Measurements from ENCODE around the gene SESN1.
"Not testable (repeated sequence)": the region's sequence is repeated elsewhere in the genome, so short reads cannot be mapped to it uniquely, and the experiment has no call there.

Gene SESN1

DNA sequence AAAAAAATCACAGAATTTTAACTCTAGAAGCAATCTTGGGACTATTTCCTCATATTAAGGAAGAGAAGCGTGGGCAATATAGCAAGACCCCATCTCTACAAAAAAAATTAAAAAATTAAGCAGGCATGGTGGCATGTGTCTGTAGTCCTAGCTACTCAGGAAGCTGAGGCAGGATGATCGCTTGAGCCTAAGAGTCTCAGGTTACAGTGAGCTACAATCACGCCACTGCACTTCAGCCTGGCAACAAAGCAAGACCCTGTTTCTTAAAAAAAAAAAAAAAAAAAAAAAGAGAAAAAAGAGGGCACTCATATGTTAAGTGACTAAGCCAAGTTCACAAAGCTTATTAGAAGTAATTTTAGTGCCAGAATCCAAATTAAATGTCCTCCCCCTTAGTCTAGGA lies 100.8 kb downstream of the SESN1 start:
- no peak for ATAC-seq

DNA sequence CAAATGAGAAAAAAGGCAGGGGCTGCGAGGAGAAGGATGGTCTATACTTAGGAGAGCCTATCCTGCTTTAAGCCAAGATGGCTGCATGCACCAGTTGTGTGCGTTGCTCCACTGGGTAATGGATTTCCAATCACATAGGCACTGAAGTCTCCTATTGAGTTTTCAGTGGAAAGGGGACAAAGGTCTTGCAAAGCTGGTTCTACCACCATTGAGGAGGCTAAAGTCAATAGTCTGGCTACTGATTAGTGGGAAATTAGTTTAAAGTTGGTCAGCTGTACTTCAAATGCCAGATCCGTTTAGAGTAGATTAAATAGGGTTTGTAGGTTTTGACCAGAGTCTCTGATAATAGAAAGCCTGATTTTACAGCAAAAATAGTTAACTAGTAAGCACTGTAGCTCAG lies 104.9 kb downstream of the SESN1 start:
- ATAC-seq, result no peak

DNA sequence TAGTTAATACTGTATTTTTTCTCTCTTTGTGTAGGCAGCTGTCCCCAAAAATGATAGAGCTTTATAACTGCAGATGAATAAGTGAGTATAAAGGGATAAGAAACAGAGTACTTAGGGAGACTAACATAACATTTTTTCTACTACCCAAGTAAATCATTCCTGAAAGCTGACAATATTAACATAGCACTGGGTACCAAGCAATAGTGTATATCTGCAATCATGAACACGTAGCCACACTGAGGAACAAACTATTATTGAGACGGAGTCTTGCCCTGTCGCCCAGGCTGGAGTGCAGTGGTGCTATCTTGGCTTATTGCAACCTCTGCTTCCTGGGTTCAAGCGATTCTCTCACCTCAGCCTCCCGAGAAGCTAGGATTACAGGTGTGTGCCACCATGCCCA lies 105.9 kb downstream of the SESN1 start:
- ATAC-seq, result no peak

GRCh38 chr6:108988296-108988695 lies 106.3 kb downstream of the SESN1 start:
- no peak for ATAC-seq

- ATAC-seq, result no peak
Measured at GRCh38 chr6:108987156-108987555, 107.5 kb downstream of the SESN1 start.

GRCh38 chr6:108985301-108985700 lies 109.3 kb downstream of the SESN1 start:
- ATAC-seq, result no peak

DNA sequence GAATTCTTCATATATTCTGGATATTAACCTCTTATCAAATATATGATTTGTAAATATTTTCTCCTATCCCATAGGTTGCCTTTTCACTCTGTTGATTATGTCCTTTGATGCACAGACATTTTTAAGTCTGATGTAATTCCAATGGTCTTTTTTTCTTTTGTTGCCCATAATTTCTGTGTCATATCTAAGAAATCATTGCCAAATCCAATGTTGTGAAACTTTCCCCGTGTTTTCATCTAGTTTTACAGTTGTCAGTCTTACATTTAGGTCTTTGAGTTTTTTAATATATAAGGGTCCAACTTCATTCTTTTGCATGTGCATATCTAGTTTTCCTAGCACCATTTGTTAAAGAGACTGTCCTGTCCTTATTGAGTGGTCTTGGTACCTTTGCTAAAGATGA lies 111.5 kb downstream of the SESN1 start:
- no peak for ATAC-seq

DNA sequence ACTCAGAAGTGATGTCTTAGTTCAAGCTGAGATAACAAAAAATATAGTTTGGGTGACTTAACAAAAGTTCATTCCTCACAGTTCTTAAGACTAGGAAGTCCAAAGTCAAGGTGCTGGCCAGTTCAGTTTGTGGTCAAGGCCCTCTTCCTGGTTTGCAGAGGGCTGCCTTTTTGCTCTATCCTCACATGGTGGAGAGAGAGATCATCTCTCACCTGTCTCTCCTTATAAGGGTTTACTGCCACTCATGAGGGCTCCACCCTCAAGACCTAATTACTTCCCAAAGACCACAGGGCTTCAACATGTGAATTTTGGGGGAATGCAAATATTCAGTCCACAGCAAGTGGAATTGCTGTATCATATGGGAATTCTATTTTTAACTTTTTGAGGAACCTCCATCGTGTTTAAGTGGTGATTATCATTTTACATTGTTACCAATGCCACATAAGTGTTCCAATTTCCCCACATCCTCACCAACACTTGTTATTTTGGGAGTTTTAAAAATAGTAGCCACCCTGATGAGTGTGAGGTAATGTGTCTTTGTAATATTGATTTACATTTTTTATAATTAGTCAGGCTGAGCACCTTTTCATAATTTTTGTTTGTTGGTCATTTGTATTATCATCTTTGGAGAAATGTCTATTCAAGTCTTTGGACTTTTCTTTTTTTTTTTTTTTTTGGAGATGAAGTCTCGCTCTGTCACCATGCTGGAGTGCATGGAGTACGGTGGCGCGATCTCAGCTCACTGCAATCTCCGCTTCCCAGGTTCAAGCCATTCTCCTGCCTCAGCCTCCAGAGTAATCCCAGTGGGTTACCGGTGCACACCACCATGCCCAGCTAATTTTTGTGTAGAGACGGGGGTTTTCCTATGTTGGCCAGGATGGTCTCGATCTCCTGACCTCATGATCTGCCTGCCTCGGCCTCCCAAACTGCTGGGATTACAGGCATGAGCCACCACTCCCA lies 112.2 kb downstream of the SESN1 start:
- ATAC-seq, result no peak

DNA sequence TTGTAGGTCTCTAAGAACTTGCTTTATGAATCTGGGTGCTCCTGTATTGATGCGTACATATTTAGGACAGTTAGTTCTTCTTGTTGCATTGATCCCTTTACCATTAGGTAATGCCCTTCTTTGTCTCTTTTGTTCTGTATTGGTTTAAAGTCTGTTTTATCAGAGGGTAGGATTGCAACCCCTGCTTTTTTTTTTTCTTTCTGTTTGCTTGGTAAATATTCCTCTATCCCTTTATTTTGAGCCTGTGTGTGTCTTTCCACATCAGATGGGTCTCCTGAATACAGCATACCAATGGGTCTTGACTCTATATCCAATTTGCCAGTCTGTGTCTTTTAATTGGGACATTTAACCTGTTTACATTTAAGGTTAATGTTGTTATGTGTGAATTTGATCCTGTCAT lies 116.0 kb downstream of the SESN1 start:
- ATAC-seq, result not testable (repeated sequence)

DNA sequence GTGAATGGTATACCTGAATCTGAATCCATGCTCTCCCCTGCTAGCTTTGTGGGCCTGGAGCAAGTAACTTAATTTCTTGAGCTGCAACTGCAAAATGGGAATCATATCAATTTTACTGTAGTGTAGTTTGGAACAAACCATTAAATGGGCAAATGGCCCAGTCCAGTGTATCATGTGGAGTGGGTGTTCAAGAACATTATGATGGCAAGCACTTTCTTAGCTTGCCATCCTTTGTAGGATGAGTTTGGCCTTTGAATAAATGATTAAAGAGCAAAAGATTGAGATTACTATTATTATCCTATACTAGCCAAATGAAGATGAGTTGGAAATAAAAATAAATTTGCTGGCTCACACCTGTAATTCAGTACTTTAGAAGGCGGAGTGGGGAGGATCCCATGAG lies 120.4 kb downstream of the SESN1 start:
- no peak for ATAC-seq

GRCh38 chr6:108969776-108970175 lies 124.9 kb downstream of the SESN1 start:
- no peak for ATAC-seq

DNA sequence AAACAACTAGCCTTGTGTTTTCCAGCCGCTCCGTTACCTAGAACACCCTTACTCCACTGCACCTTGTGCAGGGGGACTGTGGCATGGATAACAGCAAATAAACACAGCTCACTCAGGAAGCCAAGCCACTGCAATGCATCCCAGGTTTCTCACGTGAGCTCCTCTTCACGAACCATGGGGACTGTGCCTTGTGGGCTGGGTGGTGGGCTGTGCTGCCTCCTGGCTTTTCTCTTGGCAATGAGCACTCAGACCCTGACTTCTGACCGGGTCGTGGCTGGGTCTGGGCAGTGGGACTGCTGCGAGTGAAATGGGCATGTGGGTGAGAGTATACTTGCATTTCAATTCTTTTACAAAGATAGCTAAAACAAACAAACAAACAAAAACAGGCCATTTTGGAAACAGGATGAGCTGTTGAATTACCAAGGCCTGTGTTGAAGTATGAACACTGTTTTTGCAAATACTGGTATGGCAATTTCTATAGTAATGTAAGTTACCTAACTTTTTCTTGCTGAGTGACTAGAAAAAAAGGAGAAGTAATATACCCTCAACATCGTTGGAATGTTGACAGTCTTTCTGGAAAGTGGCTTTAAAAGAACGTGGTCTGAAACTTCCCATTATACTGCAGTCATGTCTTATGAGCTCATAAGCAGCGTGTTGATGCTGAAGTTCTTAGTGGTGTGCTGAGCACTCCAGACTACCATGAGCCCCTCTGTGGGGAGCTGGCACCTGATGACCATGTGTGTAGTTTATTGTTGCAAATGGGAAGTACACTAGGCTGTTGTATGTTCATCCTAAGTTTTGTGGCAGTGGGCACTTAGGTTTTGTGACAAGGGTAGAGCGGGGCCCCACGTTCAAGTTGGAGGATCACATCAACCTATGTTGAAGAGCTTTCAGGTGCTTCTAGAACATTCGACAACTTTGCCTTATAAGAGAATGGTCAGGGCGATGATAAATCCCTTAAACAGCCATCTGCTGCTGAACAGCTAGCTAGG lies 126.0 kb downstream of the SESN1 start:
- no peak for ATAC-seq

DNA sequence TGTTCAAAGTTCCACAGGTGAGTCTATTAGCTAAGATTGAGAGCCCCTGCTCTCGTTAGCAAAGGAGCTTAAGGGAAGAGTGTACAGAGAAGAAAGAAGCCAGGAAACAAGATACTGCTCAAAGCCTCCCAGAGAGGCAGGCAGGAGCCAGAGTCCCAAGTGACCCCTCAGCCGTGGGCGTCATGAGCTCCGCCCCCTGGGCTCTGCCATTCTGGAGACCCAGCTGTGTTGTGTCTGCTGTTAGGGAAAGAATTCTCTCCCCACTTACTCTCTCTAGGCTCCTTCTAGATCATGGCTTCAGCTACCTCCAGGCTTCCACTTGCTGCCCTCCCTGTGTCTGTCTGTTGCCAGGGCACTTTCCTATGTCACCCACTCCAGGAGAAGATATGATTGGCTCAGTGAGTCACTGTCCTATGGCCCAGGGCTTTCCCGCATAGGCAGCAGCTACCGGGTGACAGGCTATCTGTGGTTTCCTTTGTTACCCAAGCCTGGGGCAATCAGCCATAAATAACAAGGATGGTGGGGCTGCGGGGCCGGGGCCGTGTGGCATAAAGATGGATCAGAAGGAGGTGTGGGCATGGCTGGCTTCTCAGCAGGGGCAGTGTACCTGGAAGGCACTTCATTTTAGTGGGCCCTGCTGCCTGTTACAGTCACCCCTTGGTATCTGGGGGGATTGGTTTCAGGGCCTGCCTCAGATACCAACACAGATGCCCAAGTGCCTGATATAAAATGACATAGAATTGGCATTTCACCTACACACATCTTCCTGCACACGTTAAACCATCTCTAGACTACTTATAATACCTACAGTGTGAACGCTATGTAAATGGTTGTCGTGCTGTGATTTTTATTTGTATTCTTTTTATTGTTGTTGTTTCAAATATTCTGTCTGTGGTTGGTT lies 127.5 kb downstream of the SESN1 start:
- peak; percentile 36 to 48 for ATAC-seq

DNA sequence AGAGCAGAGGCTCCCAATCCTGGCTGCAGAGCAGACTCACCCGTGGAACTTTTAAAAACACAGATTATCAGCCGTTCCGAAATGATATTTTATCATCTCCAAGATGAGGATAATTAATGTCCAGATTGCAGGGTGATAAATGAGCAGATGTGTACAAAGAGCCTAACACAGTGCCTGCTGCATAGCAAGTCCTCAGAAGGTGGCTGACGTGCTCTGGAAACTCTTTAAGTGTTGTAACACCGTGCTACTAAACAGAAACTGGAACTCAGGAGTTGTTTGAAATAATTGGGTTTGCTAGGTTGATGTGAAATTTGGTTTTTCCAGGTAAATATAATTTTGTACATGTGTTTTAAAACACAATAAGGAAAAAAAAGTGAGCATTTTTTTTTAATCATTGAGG lies 128.4 kb downstream of the SESN1 start:
- ATAC-seq, result no peak

DNA sequence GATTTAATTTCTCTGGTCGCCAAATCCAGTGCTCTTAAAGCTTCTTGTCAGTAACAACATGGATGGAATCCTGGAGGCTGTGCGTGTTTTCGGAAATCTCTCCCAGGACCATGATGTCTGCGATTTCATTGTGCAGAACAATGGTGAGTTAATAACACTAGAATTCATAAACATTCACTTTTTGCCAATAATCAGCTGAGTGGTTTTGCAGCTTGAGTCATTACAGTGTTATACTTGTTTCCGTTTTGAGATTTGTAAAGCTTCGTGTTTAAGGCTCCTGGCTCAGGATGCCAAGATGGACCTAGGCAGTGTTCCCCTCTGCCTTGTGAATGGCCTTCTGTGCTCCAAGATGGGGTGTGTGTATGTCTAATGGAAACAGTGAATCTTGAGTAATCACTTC lies 132.7 kb downstream of the SESN1 start:
- no peak for ATAC-seq

DNA sequence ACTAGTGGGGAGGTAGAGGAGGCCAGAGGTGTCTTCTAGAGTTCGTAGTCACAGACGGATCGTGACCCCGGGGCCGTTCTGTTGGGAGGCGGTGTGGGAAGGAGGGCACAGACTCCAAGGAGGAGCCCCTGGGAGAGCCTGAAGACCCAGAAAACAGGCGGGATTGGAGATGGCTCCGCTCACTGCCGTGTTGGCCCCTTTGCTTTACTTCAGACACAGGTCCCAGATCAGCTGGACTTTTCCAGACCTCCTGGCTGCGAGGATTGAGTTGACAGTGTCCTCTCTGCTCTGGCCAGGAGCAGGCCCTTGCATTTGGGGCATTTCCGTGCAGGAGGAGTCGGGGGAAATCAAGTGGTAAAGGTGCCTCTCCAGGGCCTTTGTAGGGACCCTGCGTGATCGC lies 133.6 kb downstream of the SESN1 start:
- ATAC-seq, result no peak

DNA sequence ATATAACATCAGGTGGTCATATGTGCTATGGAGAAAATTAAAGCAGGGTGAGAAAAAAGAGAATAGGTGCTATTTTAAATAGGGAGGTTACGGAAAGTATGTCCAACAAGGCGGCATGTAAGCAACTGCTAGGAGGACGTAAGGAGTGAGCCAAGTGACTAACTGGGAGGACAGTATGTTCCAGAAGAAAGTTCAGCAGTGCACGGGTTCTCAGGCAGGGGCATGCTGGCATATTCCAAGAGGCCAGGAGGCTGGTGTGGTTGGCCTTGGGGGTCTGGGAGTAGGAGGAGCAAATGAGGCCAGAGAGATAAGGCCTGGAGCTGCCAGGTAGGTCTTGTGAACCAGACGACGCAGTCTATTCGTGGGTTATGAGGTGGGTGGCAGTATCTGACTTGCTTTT lies 134.0 kb downstream of the SESN1 start:
- no peak for ATAC-seq

GRCh38 chr6:108959972-108960582 lies 134.6 kb downstream of the SESN1 start:
- no peak for ATAC-seq

GRCh38 chr6:108958900-108959770 lies 135.5 kb downstream of the SESN1 start:
- ATAC-seq, result no peak

GRCh38 chr6:108957221-108957620 lies 137.4 kb downstream of the SESN1 start:
- no peak for ATAC-seq

Measured in activated CD4-positive, CD25-positive, alpha-beta regulatory T cell treated with anti-CD3 and anti-CD28 coated beads, Interleukin-2, amount 50 U/mL, for 24 hours (primary cell).